Gastrocnemius medialis (tissue), 4 donors: ENCODE data around the gene STX10. TPM values are rescaled to one million over a fixed set of nuclear protein-coding genes. Genes with fewer than 3 reads are reported as not detected.
A peak's percentile ranks its signal among the peaks of the same experiment; 100 is the strongest.

Experiments used
- ATAC-seq, 2 donors: fragments of 150-250 bp; one replicate each; pipeline ENCODE4 v1.9.1; 2016
- DNase-seq, 2 donors: peaks; one replicate each; pipeline ENCODE4 v3.0.0-alpha.2; 2019
- H3K27ac ChIP-seq, 4 donors: fragments of 200-600 bp; sonication (generic); 1 replicate in 1 of 4; 2 replicates in 3 of 4; pipeline ENCODE4 v1.5.1; 2016 to 2018; ENCODE audit warnings: mild to moderate bottlenecking in 2 of 4, moderate library complexity in 1 of 4
- H3K27me3 ChIP-seq, 3 donors: fragments of 200-600 bp; sonication (generic) in 2 of 3; 1 replicate in 1 of 3; 2 replicates in 2 of 3; pipeline versions ENCODE4 v1.5.1 to v1.6.0; 2016 to 2019; ENCODE audit warnings: mild to moderate bottlenecking in 1 of 3, moderate library complexity in 1 of 3
- H3K36me3 ChIP-seq, 2 donors: fragments of 200-600 bp; sonication (generic) in 1 of 2; one replicate each; pipeline ENCODE4 v1.5.1; 2017 to 2018
- H3K4me1 ChIP-seq, 2 donors: fragments of 200-600 bp; sonication (generic) in 1 of 2; one replicate each; pipeline ENCODE4 v1.5.1; 2016 to 2017; ENCODE audit warnings: mild to moderate bottlenecking in 2 of 2
- H3K4me3 ChIP-seq, 4 donors: fragments of 200-600 bp; sonication (generic) in 3 of 4; 1 replicate in 1 of 4; 2 replicates in 3 of 4; pipeline ENCODE4 v1.5.1; 2016 to 2019; ENCODE audit warnings: mild to moderate bottlenecking in 2 of 4
- H3K9me3 ChIP-seq, 3 donors: fragments of 200-600 bp; sonication (generic) in 2 of 3; 1 replicate in 1 of 3; 2 replicates in 2 of 3; pipeline ENCODE4 v1.5.1; 2016 to 2019
- CTCF ChIP-seq, 5 experiments: fragments of 450-650 bp in 3 of 5; fragments of 200-600 bp in 2 of 5; sonication (generic) in 2 of 5; IDR thresholded peaks in 4 of 5; conservative IDR thresholded peaks in 1 of 5; 1 replicate in 4 of 5; 2 replicates in 1 of 5; pipeline ENCODE4 v1.5.1; 2016 to 2019; ENCODE audit warnings: antibody characterized with exemption in 5 of 5, mild to moderate bottlenecking in 3 of 5, moderate library complexity in 3 of 5
- POLR2A ChIP-seq, 2 donors: fragments of 450-650 bp; IDR thresholded peaks; one replicate each; pipeline ENCODE4 v1.6.1; 2017; ENCODE audit warnings: antibody characterized with exemption in 2 of 2, mild to moderate bottlenecking in 2 of 2, moderate library complexity in 2 of 2
- in situ Hi-C, 4 donors: fragments of 200-750 bp; cut with MboI; loops; one replicate each; pipeline versions ENCODE4 v1.15.0 to v1.8.0; 2017; ENCODE audit warnings: low sequenced_read_pairs in 4 of 4
- intact Hi-C: fragments of 100-400 bp; cut with DNase I; formaldehyde crosslinking; loops from one replicate; pipeline ENCODE4 v1.15.1; 2023; ENCODE audit warnings: low total_unique reads
- total RNA-seq, 4 donors: library from RNA; depleted of rRNA; stranded (reverse); fragments of >200 nt; gene quantifications; one replicate each; pipeline versions ENCODE4 v1.1.0 to v1.2.3, GENCODE V29; 2016

Gene STX10
- total RNA-seq, 4 donors from 2014 or later: 16.5 to 40.7 (median 33.4) TPM

GRCh38 chr19:13118424-13119193 is 31.6 kb downstream of the STX10 start:
- in situ Hi-C loops: loop anchor here in 1 of 4 donors (25.0 kb wide), 1 partner anchor 144 kb away; no protein-coding TSS in a partner anchor
- Histone ChIP-seq H3K9me3 (no peaks in the 10 kb centered on the region), H3K4me3 (peak overlapping the region; percentile 84 to 95 (median 92)), H3K27me3 (no peaks in the 10 kb centered on the region), H3K4me1 (peaks cover 28 to 36% of the 10 kb centered on the region in 2 donors), H3K27ac (peak overlapping the region; percentile 48 to 82 (median 74)), H3K36me3 (peaks cover 0 to 13% of the 10 kb centered on the region in 2 donors)
- peak; percentile 35 to 58 for DNase-seq
- peak in 1 of 2 donors; percentile 9 for ATAC-seq
- TF ChIP-seq CTCF (IDR thresholded peaks at IDR 0.05 in 4 of 5, conservative IDR thresholded peaks at IDR 0.05 in 1 of 5) (no peak), POLR2A (IDR thresholded peaks at IDR 0.05) (no peak)
- intact Hi-C loops: loop anchor here (1.0 to 10.0 kb wide), 4 partner anchors 32 to 384 kb away; partner anchors contain the start of genes DNASE2, GET3, IER2 and STX10

- in situ Hi-C loops (loop anchor here in 1 of 4 donors (25.0 kb wide), 1 partner anchor 144 kb away; no protein-coding TSS in a partner anchor), intact Hi-C loops (loop anchor here (1.0 to 10.0 kb wide), 4 partner anchors 32 to 383 kb away; partner anchors contain the start of genes DNASE2, GET3, IER2 and STX10)
- TF ChIP-seq CTCF (IDR thresholded peaks at IDR 0.05 in 4 of 5, conservative IDR thresholded peaks at IDR 0.05 in 1 of 5): peak in 1 of 5 experiments; percentile 11
- no peak for TF ChIP-seq POLR2A (IDR thresholded peaks at IDR 0.05)
- peak; percentile 82 to 88 for DNase-seq
- peak; percentile 82 to 83 for ATAC-seq
- H3K4me3 ChIP-seq: peak within 1 kb of the TSS; percentile 90 to 100 (median 94)
- H3K4me1 ChIP-seq: peaks cover 28 to 36% of the 10 kb centered on the region in 2 donors
- peak within 1 kb of the TSS; percentile 79 to 93 (median 86) for H3K27ac ChIP-seq
- H3K27me3 ChIP-seq: no peaks in the 10 kb centered on the region
- no peaks in the 10 kb centered on the region for H3K9me3 ChIP-seq
- peaks cover 0 to 20% of the 10 kb centered on the region in 2 donors for H3K36me3 ChIP-seq
Measured at GRCh38 chr19:13117772-13118423, 32.3 kb downstream of the STX10 start, which contains the start of gene NACC1. NACC1 (plus strand) TSS chr19:13118264; CDS start chr19:13135208, 16,944 bp downstream.

GRCh38 chr19:13117176-13117771 is 32.9 kb downstream of the STX10 start:
- H3K4me1 ChIP-seq: peaks cover 28 to 36% of the 10 kb centered on the region in 2 donors

More at GRCh38 chr19:13117176-13117771, 32.9 kb downstream of the STX10 start:
- TF ChIP-seq CTCF (IDR thresholded peaks at IDR 0.05 in 4 of 5, conservative IDR thresholded peaks at IDR 0.05 in 1 of 5) (no peak), POLR2A (IDR thresholded peaks at IDR 0.05) (no peak)
- H3K27ac ChIP-seq: peak overlapping the region; percentile 79 to 93 (median 86)
- peak; percentile 1 to 22 for ATAC-seq
- no peak for DNase-seq
- H3K4me3 ChIP-seq: peak overlapping the region; percentile 79 to 100 (median 92)
- intact Hi-C loops (loop anchor here (5.0 to 10.0 kb wide), 2 partner anchors 235 to 382 kb away; partner anchors contain the start of genes DNASE2, GET3 and TRIR), in situ Hi-C loops (loop anchor here in 1 of 4 donors (25.0 kb wide), 1 partner anchor 145 kb away; no protein-coding TSS in a partner anchor)
- peaks cover 0 to 27% of the 10 kb centered on the region in 2 donors for H3K36me3 ChIP-seq
- no peaks in the 10 kb centered on the region for H3K9me3 ChIP-seq
- no peaks in the 10 kb centered on the region for H3K27me3 ChIP-seq
